GM23338 (cell line): ENCODE results near the gene RELN. TPM values are rescaled to one million over a fixed set of nuclear protein-coding genes. Genes with fewer than 3 reads are reported as not detected.

Experiments
- ATAC-seq: fragments of 200-7000 bp; cut with Tn5 transposase; 3 replicates; pipeline ENCODE4 v1.9.1; 2020
- DNase-seq: peaks from one replicate; pipeline ENCODE4 v3.0.0-alpha.2; 2015; ENCODE audit warnings: low spot score
- H2AFZ ChIP-seq: fragments of 200-600 bp; sonication (generic); 2 replicates; pipeline ENCODE4 v1.8.0; 2016; ENCODE audit warnings: antibody characterized with exemption, mild to moderate bottlenecking, moderate library complexity
- H3F3A ChIP-seq: fragments of 200-600 bp; sonication (generic); replicated peaks from 2 replicates; pipeline ENCODE4 v1.8.0; 2017; ENCODE audit warnings: antibody characterized with exemption, mixed run types, low read depth
- H3K27ac ChIP-seq: fragments of 200-600 bp; sonication (generic); 2 replicates; pipeline ENCODE4 v1.6.1; 2016; ENCODE audit warnings: low read depth
- H3K27me3 ChIP-seq: fragments of 200-600 bp; sonication (generic); 2 replicates; pipeline ENCODE4 v1.8.0; 2016; ENCODE audit warnings: mild to moderate bottlenecking, mixed run types, moderate library complexity; ENCODE audit not compliant: insufficient read depth
- H3K36me3 ChIP-seq: fragments of 200-600 bp; sonication (generic); 2 replicates; pipeline ENCODE4 v1.8.0; 2016; ENCODE audit warnings: mild to moderate bottlenecking; ENCODE audit not compliant: insufficient read depth
- H3K4me1 ChIP-seq: fragments of 200-600 bp; sonication (generic); 2 replicates; pipeline ENCODE4 v1.8.0; 2016; ENCODE audit warnings: mild to moderate bottlenecking, moderate library complexity; ENCODE audit not compliant: insufficient read depth
- H3K4me2 ChIP-seq: fragments of 200-600 bp; sonication (generic); 2 replicates; pipeline ENCODE4 v1.7.1; 2017; ENCODE audit warnings: mixed run types
- H3K4me3 ChIP-seq: fragments of 200-600 bp; sonication (generic); 2 replicates; pipeline ENCODE4 v1.6.1; 2016; ENCODE audit warnings: mixed run types
- H3K79me2 ChIP-seq: fragments of 200-600 bp; sonication (generic); replicated peaks from 2 replicates; pipeline ENCODE4 v1.8.0; 2017; ENCODE audit warnings: mild to moderate bottlenecking; ENCODE audit not compliant: insufficient read depth
- H3K9me2 ChIP-seq: fragments of 200-600 bp; sonication (generic); 2 replicates; pipeline ENCODE4 v1.8.0; 2017; ENCODE audit not compliant: insufficient read depth
- H4K20me1 ChIP-seq: fragments of 200-600 bp; sonication (generic); replicated peaks from 2 replicates; pipeline ENCODE4 v1.8.0; 2017; ENCODE audit warnings: mild to moderate bottlenecking; ENCODE audit not compliant: insufficient read depth
- H3K27ac Mint-ChIP-seq: 2 replicates; pipeline ENCODE4 v1.8.0; 2020; ENCODE audit warnings: inconsistent platforms, mild to moderate bottlenecking, moderate library complexity, mixed read lengths
- H3K27me3 Mint-ChIP-seq: 3 replicates; pipeline ENCODE4 v1.8.0; 2022; ENCODE audit warnings: low read depth, mild to moderate bottlenecking, moderate library complexity, mixed read lengths, inconsistent platforms; ENCODE audit not compliant: insufficient read depth, poor library complexity
- H3K36me3 Mint-ChIP-seq: 3 replicates; pipeline ENCODE4 v1.8.0; 2021; ENCODE audit warnings: low read depth, mild to moderate bottlenecking, inconsistent platforms, moderate library complexity, mixed read lengths
- H3K4me1 Mint-ChIP-seq: 3 replicates; pipeline ENCODE4 v1.8.0; 2020; ENCODE audit warnings: mild to moderate bottlenecking, inconsistent platforms, mixed read lengths
- H3K4me3 Mint-ChIP-seq: 3 replicates; pipeline ENCODE4 v1.8.0; 2021; ENCODE audit warnings: moderate library complexity, mild to moderate bottlenecking, inconsistent platforms, mixed read lengths
- H3K9me3 Mint-ChIP-seq: 3 replicates; pipeline ENCODE4 v1.8.0; 2020; ENCODE audit warnings: moderate library complexity, mild to moderate bottlenecking, inconsistent platforms, mixed read lengths
- CREB1 ChIP-seq: fragments of 250-450 bp; sonication (Bioruptor Pico); IDR thresholded peaks from 2 replicates; pipeline ENCODE4 v1.5.0; 2020; ENCODE audit warnings: low read depth, mild to moderate bottlenecking, moderate library complexity
- EZH2 ChIP-seq: fragments of 200-600 bp; sonication (generic); IDR thresholded peaks from one replicate; pipeline ENCODE4 v1.8.0; 2017; ENCODE audit warnings: antibody characterized with exemption, mild to moderate bottlenecking, low read depth; ENCODE audit not compliant: unreplicated experiment
- EZH2phosphoT487 ChIP-seq: fragments of 200-600 bp; sonication (generic); IDR thresholded peaks from one replicate; pipeline ENCODE4 v1.8.1; 2018; ENCODE audit warnings: antibody characterized with exemption; ENCODE audit not compliant: unreplicated experiment
- JUNB ChIP-seq: IDR thresholded peaks from one replicate; pipeline ENCODE4 v1.6.1; 2016; ENCODE audit warnings: antibody characterized with exemption; ENCODE audit not compliant: unreplicated experiment
- POLR2AphosphoS5 ChIP-seq: IDR thresholded peaks from 2 replicates; pipeline ENCODE4 v1.6.1; 2016; ENCODE audit warnings: antibody characterized with exemption, low read depth
- STAT1 ChIP-seq: IDR thresholded peaks from one replicate; pipeline ENCODE4 v1.6.1; 2016; ENCODE audit warnings: antibody characterized with exemption; ENCODE audit not compliant: unreplicated experiment
- ZNF331 ChIP-seq: fragments of 250-450 bp; sonication (Bioruptor Pico); IDR thresholded peaks from 2 replicates; pipeline ENCODE4 v1.5.0; 2020; ENCODE audit warnings: low read depth, mild to moderate bottlenecking, moderate library complexity
- polyA plus RNA-seq: library from polyadenylated mRNA; unstranded; fragments of >200 nt; fragmentation: Nextera tagmentation; extraction: Ambion mirVana; gene quantifications from 2 replicates; pipeline ENCODE4 v1.2.1, GENCODE V29; 2016
- total RNA-seq: library from RNA; depleted of rRNA; stranded (reverse); fragments of >200 nt; shearing (Covaris generic); gene quantifications from 2 replicates; pipeline ENCODE4 v1.2.3, GENCODE V29; 2014
- TF ChIP-seq, protein P1 (sequence below): IDR thresholded peaks from 2 replicates; pipeline ENCODE4 v1.6.1; 2016; ENCODE audit warnings: antibody characterized with exemption
- TF ChIP-seq, protein P2 (sequence below): IDR thresholded peaks from one replicate; pipeline ENCODE4 v1.6.1; 2018; ENCODE audit warnings: antibody characterized with exemption; ENCODE audit not compliant: unreplicated experiment
- TF ChIP-seq, protein P3 (sequence below), 2 experiments: fragments of 200-600 bp in 1 of 2; sonication (generic) in 1 of 2; conservative IDR thresholded peaks; 2 replicates each; pipeline versions ENCODE4 v1.5.1 to v1.6.1; 2016 to 2017; ENCODE audit warnings: antibody characterized with exemption in 2 of 2, low read depth in 2 of 2, mild to moderate bottlenecking in 2 of 2, moderate library complexity in 1 of 2

The RELN gene
- total and polyA plus RNA-seq, 2 experiments from 2014 or later, result 0.10 to 0.76 TPM

DNA sequence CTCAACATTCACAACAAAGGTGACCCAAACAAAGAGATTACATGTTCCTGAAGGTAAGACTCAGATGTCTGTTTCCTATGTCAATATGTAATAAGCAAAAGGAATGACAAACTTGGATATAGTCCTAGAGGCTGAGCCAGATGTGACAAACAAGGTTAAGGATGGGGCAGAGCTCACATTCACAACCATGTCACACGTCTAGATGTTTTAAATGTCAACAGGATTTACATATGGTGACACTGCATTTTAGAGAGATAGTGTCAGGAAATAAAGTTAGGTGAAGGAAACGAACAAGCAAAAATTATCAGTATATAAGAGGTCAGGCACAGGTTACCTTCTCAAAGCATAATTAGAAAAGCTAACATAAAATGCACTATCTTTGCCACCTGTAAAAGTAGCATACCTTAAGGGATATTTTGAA, 8.4 kb downstream of the RELN start:
- ATAC-seq, result no peak
- Histone ChIP-seq H3K27me3 (peaks cover 7% of the 10 kb centered on the region; the same call in 1 of the 2 replicates), H3K4me3 (no peak overlapping the region), H3K9me2 (no peaks in the 10 kb centered on the region), H2AFZ (no peak overlapping the region), H3K4me1 (no peaks in the 10 kb centered on the region), H3F3A (no peaks in the 10 kb centered on the region), H3K79me2 (no peaks in the 10 kb centered on the region), H3K4me2 (no peak overlapping the region), H3K27ac (no peak overlapping the region), H4K20me1 (no peaks in the 10 kb centered on the region), H3K36me3 (no peaks in the 10 kb centered on the region)
- H3K4me3 Mint-ChIP-seq, result no peak overlapping the region
- no peak for DNase-seq
- TF ChIP-seq, protein P1, sequence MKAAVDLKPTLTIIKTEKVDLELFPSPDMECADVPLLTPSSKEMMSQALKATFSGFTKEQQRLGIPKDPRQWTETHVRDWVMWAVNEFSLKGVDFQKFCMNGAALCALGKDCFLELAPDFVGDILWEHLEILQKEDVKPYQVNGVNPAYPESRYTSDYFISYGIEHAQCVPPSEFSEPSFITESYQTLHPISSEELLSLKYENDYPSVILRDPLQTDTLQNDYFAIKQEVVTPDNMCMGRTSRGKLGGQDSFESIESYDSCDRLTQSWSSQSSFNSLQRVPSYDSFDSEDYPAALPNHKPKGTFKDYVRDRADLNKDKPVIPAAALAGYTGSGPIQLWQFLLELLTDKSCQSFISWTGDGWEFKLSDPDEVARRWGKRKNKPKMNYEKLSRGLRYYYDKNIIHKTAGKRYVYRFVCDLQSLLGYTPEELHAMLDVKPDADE, result no peak
- no peak for TF ChIP-seq EZH2phosphoT487
- TF ChIP-seq JUNB, result no peak
- TF ChIP-seq, protein P2, sequence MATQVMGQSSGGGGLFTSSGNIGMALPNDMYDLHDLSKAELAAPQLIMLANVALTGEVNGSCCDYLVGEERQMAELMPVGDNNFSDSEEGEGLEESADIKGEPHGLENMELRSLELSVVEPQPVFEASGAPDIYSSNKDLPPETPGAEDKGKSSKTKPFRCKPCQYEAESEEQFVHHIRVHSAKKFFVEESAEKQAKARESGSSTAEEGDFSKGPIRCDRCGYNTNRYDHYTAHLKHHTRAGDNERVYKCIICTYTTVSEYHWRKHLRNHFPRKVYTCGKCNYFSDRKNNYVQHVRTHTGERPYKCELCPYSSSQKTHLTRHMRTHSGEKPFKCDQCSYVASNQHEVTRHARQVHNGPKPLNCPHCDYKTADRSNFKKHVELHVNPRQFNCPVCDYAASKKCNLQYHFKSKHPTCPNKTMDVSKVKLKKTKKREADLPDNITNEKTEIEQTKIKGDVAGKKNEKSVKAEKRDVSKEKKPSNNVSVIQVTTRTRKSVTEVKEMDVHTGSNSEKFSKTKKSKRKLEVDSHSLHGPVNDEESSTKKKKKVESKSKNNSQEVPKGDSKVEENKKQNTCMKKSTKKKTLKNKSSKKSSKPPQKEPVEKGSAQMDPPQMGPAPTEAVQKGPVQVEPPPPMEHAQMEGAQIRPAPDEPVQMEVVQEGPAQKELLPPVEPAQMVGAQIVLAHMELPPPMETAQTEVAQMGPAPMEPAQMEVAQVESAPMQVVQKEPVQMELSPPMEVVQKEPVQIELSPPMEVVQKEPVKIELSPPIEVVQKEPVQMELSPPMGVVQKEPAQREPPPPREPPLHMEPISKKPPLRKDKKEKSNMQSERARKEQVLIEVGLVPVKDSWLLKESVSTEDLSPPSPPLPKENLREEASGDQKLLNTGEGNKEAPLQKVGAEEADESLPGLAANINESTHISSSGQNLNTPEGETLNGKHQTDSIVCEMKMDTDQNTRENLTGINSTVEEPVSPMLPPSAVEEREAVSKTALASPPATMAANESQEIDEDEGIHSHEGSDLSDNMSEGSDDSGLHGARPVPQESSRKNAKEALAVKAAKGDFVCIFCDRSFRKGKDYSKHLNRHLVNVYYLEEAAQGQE, result no peak
- TF ChIP-seq EZH2, result no peak
- TF ChIP-seq CREB1 (CRISPR knock-in tag), result no peak
- TF ChIP-seq, protein P3, sequence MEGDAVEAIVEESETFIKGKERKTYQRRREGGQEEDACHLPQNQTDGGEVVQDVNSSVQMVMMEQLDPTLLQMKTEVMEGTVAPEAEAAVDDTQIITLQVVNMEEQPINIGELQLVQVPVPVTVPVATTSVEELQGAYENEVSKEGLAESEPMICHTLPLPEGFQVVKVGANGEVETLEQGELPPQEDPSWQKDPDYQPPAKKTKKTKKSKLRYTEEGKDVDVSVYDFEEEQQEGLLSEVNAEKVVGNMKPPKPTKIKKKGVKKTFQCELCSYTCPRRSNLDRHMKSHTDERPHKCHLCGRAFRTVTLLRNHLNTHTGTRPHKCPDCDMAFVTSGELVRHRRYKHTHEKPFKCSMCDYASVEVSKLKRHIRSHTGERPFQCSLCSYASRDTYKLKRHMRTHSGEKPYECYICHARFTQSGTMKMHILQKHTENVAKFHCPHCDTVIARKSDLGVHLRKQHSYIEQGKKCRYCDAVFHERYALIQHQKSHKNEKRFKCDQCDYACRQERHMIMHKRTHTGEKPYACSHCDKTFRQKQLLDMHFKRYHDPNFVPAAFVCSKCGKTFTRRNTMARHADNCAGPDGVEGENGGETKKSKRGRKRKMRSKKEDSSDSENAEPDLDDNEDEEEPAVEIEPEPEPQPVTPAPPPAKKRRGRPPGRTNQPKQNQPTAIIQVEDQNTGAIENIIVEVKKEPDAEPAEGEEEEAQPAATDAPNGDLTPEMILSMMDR (conservative IDR thresholded peaks at IDR 0.05; ENCODE audit: low read depth in 2 of 2), result no peak
- no peak for TF ChIP-seq POLR2AphosphoS5
- TF ChIP-seq ZNF331 (CRISPR knock-in tag), result no peak
- no peak for TF ChIP-seq STAT1
- H3K27ac Mint-ChIP-seq, result no peak overlapping the region
- H3K4me1 Mint-ChIP-seq, result no peaks in the 10 kb centered on the region
- no peaks in the 10 kb centered on the region for H3K36me3 Mint-ChIP-seq
- H3K27me3 Mint-ChIP-seq, result peaks cover 2% of the 10 kb centered on the region
- no peaks in the 10 kb centered on the region for H3K9me3 Mint-ChIP-seq
